Skin epidermis (tissue), 12 donors: ENCODE data around the gene MYO1F.
"Not testable (repeated sequence)": the region's sequence is repeated elsewhere in the genome, so short reads cannot be mapped to it uniquely, and the experiment has no call there.

Experiments used
- H3K27ac ChIP-seq, 21 experiments: fragments of 200-600 bp; sonication (generic) in 11 of 21; one replicate each; pipeline ENCODE4 v1.5.0; 2020; ENCODE audit warnings: mild to moderate bottlenecking in 3 of 21, inconsistent platforms in 2 of 21, moderate library complexity in 2 of 21
- H3K4me3 ChIP-seq, 7 experiments: fragments of 200-600 bp; sonication (generic) in 2 of 7; one replicate each; pipeline ENCODE4 v1.5.0; 2020; ENCODE audit warnings: inconsistent platforms in 2 of 7, mild to moderate bottlenecking in 2 of 7, moderate library complexity in 1 of 7

Gene MYO1F

DNA sequence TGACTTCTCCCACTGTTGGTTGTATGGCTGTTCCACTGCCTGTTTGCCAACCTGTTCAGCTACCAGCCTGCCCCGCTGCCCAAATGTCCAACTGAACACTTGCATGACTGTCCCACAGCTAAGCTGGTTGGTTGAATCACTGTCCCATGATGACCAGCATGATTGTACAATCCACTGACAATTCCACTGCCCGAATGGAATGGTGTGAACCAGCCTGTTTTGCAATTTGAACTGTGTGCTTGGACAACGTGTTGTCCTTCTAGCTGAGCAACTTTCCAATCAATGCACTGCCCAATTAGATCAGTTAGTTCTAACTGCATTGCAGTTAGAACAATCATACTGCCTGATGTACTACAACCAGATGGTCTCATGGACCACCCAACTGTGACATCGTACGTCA is 24.6 kb upstream of the MYO1F start:
- Histone ChIP-seq H3K27ac (no peak overlapping the region), H3K4me3 (no peak overlapping the region)

GRCh38 chr19:8600816-8601215 is 23.6 kb upstream of the MYO1F start:
- Histone ChIP-seq H3K27ac (no peak overlapping the region), H3K4me3 (no peak overlapping the region)

- H3K27ac ChIP-seq = no peak overlapping the region
- no peak overlapping the region for H3K4me3 ChIP-seq
Observed at GRCh38 chr19:8600064-8600463, 22.8 kb upstream of the MYO1F start.

GRCh38 chr19:8596168-8596567 is 18.9 kb upstream of the MYO1F start:
- Histone ChIP-seq H3K27ac (peak overlapping the region in 1 of 21 experiments; percentile 12), H3K4me3 (no peak overlapping the region)

DNA sequence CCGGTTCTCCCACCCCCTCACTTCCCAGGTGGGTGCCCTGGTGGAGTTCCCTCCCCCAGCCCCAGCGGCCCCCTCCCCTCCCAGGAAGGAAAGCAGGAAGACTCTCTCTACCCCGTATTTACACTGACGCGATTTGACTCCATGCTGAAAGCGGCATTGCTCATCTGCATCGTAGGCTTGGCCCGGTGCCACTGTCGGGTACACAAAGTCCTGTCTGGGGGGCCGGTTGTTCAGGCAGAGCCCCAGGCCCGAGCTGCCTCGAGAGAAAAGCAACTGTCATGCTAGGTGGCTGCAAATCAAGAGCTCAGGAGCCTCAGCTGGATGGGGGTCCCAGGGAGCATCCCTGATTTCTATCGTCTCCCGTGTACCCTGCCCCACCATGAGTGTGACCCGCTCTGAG is 18.4 kb upstream of the MYO1F start:
- H3K27ac ChIP-seq = no peak overlapping the region
- no peak overlapping the region for H3K4me3 ChIP-seq

- no peak overlapping the region for H3K4me3 ChIP-seq
- no peak overlapping the region for H3K27ac ChIP-seq
Observed at GRCh38 chr19:8593931-8594330, 16.7 kb upstream of the MYO1F start.

- Histone ChIP-seq H3K4me3 (peak overlapping the region in 4 of 7 experiments; percentile 2 to 25 (median 8)), H3K27ac (no peak overlapping the region)
Observed at GRCh38 chr19:8592231-8593009, 15.2 kb upstream of the MYO1F start.

DNA sequence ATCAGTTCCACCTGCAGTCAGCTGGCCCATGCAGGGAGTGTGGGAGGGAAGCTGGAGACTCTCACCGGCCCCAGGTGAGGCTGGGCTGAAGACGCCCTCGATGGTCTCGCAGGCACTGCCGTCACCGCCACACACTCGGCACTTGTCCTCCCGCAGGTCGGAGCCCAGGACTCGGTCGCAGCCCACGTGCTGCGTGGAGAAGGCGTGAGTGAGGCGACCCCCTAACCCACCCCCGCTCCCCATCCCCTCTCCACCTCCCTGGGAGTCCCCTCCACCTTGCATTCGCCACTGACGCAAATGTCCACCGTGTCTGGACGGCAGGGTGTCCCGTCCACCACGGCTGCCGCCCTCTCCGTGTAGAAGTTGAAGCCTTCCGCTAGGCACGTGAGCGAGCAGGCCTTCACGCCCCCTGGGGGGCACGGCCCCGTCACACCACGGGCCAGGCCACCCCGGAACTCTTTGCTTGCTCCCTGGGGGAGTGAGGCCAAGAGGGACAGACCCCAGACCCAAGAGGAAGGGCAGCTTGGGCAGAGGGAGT is 12.0 kb upstream of the MYO1F start:
- no peak overlapping the region for H3K27ac ChIP-seq
- no peak overlapping the region for H3K4me3 ChIP-seq

DNA sequence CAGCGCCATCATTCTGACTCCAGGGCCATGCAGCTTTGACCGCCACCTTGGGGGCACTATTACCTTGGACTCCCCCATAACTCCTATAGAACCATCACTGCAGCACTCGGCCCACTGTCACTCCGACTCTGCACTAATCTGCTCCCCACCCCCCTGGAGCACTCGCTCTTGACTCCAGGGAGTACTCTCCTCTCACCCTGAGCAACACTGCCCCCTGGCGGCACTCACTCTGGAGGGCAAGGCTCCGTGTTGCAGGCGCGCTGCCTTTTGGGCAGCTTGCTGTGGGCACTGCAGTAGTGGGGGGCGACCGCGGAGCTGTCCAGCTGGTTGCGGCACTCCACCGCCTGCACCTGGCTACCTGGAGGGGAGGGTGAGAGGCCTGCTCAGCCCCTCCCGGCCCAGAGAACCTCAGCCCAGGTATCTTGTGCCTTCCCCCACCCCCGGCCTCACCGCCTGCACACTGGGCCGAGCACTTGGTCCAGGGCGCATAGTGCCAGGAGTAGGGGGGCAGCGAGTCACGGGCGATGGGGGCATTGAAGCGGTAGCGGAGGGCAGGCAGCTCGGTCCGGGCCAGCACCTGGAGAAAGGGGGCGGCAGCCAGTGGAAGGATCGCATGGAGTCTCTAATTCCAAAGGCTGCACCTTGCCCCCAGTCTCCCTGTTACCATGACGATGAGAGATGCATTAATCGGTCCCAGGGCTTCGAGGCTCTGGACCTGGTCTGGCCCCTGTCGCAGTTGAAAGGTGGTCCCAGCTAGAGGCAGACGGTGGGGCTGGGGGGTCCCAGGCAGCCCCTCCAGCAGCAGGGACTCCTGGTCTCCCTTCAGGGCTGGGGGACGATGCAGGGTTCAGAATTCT is 8.9 kb upstream of the MYO1F start:
- no peak overlapping the region for H3K4me3 ChIP-seq
- no peak overlapping the region for H3K27ac ChIP-seq

- Histone ChIP-seq H3K4me3 (no peak overlapping the region), H3K27ac (no peak overlapping the region)
Observed at GRCh38 chr19:8584965-8585893, 8.0 kb upstream of the MYO1F start.

- H3K27ac ChIP-seq = no peak overlapping the region
- H3K4me3 ChIP-seq = no peak overlapping the region
Observed at GRCh38 chr19:8580710-8581281, 3.6 kb upstream of the MYO1F start.

- Histone ChIP-seq H3K27ac (peak overlapping the region in 1 of 21 experiments; percentile 23), H3K4me3 (no peak overlapping the region)
Observed at GRCh38 chr19:8578642-8579265, 1.5 kb upstream of the MYO1F start.

- H3K27ac ChIP-seq = peak overlapping the region in 13 of 21 experiments; percentile 35 to 93 (median 83)
- H3K4me3 ChIP-seq = peak overlapping the region in 2 of 7 experiments; percentile 42 to 45
Observed at GRCh38 chr19:8577741-8578140, 499 bp upstream of the MYO1F start.

- Histone ChIP-seq H3K27ac (peak overlapping the region in 18 of 21 experiments; percentile 20 to 93 (median 80)), H3K4me3 (peak overlapping the region; percentile 32 to 45 (median 38))
Observed at GRCh38 chr19:8576273-8576993, 809 bp downstream of the MYO1F start.

DNA sequence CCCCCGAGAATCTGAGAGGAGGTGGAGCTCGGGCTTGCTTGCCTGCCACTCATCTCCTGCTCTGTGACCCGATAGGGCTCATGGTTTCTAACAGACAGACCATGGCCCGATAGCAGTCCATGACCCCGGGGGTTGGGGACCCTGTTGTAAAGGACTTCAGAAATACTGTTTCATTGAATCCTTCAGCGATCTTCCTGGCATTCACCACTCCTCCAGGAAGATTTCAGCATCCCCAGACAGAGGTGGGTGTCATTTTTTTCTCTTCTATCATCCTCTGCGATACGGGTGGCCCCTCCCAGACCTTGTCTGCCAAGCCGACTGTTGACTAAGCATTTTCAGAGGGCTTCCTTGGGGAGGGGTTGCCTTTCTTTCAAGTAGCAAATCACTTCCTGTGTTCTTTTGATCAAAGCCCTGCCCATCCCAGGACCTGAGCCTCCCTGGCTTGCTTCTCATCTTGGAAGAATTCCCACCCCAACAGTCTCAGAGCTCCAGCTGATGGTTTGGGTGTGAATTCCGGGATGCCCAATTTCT is 1.7 kb downstream of the MYO1F start:
- Histone ChIP-seq H3K27ac (peak overlapping the region in 14 of 21 experiments; percentile 20 to 93 (median 82)), H3K4me3 (peak overlapping the region; percentile 32 to 45 (median 38))

- not testable (repeated sequence) for H3K4me3 ChIP-seq
Observed at GRCh38 chr19:8574619-8574922, 2.7 kb downstream of the MYO1F start.

DNA sequence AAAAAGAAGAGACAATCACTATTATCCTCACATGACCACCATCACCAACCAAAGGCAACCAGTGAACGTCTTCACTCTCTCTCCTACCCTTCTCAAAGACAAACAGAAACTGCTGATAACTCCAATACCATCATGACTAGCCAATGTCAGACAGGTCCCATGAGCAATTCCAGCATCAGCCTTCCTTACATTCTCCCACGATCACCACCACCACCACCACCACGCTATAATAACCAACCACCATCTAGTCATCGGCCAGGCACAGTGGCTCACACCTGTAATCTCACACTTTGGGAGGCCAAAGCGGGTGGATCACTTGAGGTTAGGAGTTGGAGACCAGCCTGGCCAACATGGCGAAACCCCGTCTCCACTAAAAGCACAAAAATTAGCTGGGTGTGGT is 3.9 kb downstream of the MYO1F start:
- H3K4me3 ChIP-seq = no peak overlapping the region
- H3K27ac ChIP-seq = peak overlapping the region in 7 of 21 experiments; percentile 15 to 88 (median 31)

More at GRCh38 chr19:8574619-8574922, 2.7 kb downstream of the MYO1F start:
- H3K27ac ChIP-seq = peak overlapping the region in 2 of 21 experiments; percentile 88 to 92

DNA sequence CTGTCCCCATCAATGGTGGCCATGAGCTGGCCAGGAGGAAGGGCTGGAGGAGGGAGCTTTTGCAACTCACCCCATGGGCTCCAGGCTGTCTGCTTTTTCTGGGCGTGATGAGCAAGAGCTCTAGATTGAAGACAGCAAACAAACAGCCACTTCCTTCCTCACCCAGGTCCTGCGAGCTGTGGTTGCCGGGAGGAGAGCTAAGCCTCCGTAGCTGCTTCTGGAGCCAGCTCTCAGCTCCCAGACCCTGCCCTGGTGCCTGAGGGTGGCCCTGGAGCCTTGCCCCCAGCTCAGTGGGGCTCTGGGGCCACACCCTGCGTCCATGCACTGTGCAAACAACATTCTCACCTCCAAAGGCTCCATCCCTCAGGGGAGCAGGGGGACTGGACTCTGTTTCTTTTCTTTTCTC is 6.2 kb downstream of the MYO1F start:
- Histone ChIP-seq H3K4me3 (no peak overlapping the region), H3K27ac (peak overlapping the region in 16 of 21 experiments; percentile 16 to 88 (median 73))
